T47D (cell line): Measurements from ENCODE around the gene RNF150.

Experiments
- DNase-seq, 2 experiments: peaks; one replicate each; pipeline versions ENCODE4 v3.0.0 to v3.0.0-alpha.2; 2011 to 2012; ENCODE audit warnings: low read depth in 1 of 2, low spot score in 1 of 2
- JUND ChIP-seq: IDR thresholded peaks from 2 replicates; pipeline ENCODE4 v1.6.1; 2012; ENCODE audit warnings: low read depth
- in situ Hi-C: cut with HindIII; loops from 2 replicates; pipeline ENCODE4 v1.10.0; 2016; ENCODE audit warnings: low sequenced_read_pairs, low pct_unique_long_range_greater_than_20kb

RNF150 gene

DNA sequence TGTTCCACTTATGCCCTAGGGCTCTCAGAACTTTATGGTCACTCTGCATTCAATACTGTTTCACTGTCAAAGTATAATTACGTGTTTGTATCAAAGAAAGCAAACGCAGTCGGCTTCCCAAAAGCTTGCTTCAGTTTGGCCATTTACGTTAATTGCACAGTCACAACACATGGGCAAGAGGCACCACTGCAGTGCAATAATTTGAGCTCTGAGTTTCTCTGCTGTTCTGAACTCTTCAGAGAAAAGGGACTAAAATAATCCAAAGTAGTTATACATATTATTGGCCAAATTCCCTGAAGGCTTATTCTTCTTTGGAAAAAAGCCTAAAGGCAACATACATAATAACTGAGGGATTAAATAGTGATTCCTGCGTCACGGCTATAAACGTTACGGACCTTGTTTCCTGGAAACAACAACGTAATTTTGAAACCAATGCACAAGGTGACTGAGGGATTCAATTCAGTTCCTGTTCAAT lies 51.3 kb downstream of the RNF150 start:
- no peak for DNase-seq
- in situ Hi-C loops = no loop called here

DNA sequence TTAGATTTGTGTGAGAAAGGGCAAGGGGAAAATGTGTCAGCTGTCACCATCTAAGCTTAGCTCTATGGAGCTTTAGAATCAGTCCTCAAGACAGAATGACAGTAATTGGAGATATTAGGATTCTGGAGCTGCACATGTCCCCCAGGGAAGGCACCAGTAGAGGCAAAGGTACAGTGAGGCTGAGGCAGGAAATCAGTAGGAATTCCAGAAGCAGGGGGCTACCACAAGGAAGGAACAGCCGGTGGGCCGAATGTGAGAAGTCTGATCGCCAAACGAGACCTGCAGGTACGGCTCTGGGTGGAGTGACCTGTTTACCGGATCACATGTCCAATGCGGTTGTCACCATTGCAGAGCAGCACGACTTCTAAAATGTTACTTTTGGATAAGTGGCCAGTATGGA lies 52.6 kb downstream of the RNF150 start:
- no peak for DNase-seq
- in situ Hi-C loops = no loop called here

More for the DNA sequence above, 51.3 kb downstream of the RNF150 start:
- no peak for TF ChIP-seq JUND

DNA sequence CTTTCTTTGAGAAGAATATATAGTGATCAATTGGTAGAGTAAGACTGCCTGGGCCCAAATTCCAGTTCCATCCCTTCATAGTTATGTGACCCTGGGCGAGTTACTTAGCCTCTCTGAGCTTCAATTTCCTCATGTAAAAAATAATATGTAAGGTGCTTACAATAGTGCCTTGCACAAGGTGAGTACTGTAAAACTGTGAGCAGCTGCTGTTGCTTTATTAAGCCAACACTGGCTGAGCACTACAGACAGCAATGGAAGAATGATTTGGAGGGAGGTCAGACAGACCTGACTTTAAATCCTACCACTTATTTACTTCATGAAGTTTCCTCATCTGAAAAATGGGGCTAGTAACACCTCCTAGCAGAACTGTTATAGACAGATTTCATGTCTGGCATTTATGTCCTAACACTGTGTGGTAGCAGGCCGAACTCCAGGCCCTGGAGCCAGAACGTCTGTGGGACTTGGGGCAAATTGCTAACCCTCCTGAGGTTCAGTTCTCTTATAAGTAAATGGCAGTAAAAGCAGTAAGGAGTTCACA lies 53.8 kb downstream of the RNF150 start:
- TF ChIP-seq JUND = no peak
- DNase-seq = no peak
- in situ Hi-C loops = no loop called here

More for the DNA sequence above, 52.6 kb downstream of the RNF150 start:
- no peak for TF ChIP-seq JUND

DNA sequence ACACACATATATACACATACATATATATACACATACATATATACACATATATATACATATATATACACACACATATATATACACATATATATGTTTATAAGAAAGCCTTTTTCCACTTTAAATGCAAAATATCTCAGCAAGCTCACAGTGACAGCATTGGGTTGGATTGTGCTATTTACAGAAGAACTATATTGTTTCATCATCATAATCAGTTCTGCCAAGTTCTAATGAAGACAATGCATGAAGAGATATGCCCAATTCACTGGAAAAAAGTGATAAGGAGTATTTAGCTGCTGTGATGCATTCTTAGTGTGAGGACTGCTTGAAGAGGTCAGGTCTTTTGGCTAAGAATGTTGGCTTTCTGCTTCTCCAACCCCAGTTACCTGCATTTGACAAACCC lies 54.4 kb downstream of the RNF150 start:
- no peak for DNase-seq
- TF ChIP-seq JUND = no peak
- in situ Hi-C loops = no loop called here

DNA sequence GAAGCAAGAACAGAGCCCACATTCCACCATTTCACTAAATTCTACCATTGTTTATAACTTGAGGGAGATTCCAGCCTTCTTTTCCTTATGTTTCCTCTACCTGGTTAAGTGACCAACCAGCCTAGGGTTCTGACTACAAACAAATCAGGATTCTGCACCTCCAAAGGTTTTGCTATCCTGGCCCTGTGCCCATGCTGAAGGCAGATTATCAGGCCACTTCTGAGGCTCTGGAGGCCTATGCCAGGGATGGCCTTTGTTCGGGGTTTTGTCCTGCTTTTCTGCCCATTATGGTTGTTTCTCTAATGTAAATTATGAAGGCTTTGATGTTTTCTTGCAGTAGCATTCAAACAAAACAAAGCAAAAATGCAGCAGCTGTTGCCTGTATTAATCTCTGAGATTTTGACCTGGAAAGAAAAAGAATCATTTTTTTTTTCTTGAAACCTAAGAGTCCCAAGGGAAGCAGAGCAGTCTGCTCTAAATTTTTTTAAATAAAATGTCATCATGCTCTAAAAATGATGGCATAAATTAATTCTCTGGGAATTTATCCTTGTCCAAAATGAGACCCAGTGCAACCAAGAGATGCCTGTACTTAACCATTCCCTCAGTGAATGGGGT lies 55.6 kb downstream of the RNF150 start:
- in situ Hi-C loops = no loop called here
- DNase-seq = no peak
- TF ChIP-seq JUND = no peak

DNA sequence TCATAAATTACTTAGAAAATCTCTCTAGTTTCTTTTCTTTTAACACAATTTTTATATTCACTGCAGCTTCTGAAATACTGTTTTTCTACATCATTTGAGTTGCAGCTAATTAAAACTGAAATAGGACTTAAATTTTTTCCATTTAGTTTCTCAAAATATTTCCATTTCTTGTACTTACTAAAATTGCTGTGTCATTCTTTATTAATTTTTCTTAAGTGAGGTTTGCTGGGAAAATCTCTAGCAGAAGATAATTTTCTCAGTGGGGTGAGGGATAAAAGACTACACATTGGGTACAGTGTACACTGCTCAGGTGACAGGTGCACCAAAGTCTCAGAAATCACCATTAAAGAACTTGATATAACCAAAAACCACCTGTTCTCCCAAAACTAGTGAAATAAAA lies 57.7 kb downstream of the RNF150 start:
- no peak for TF ChIP-seq JUND
- in situ Hi-C loops = no loop called here
- DNase-seq = no peak

DNA sequence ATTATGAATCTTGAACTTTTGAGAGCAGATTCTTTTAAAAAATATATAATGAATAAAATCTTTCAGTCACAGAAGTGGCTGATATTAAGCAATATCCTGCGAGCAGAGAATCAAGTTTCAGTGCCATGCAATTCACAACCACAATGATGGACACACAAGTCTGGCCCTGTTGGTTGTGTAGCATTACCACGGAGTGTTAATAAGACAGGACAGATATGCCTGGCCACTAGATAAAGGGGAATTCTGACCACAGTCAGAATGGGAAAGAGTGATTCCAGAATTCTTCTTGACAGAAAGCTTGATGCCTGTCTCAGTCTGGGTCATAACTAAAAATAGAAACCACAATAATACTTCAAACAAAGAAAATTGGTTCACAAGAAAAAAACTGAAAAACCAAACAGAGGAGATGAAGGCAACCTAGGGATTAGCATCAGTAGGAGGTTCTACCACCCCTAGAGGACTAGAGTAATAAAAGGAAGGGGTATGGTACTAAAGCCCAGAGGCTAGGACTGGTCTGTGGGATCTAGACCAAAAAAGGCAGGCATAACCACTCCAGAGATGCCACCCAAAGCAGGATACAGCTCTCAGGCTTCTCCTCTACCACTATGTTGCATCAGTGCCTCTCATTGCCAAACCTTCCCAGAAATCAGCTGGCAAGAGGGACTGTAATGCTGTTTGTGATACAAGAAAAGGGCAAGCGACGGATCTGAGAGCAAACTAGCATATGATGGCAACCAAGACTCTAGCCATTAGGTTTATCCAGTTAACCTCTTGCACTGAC lies 59.0 kb downstream of the RNF150 start:
- in situ Hi-C loops = no loop called here
- no peak for TF ChIP-seq JUND
- DNase-seq = no peak

DNA sequence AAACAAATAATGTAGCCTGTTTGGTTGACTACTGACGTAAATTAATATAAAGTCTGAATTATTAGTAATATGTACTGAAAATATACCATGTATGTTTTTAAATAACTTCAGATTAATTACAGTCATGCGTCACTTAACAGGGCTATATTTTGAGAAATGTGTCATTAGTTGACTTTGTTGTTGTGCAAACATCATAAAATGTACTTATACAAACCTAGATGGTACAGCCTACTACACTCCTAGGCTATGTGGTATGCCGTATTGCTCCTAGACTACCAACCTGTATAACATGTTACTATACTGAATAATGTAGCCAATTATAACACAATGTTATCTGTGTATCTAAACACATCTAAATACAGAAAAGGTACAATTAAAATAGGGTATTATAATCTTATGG lies 66.6 kb downstream of the RNF150 start:
- DNase-seq = peak in 1 of 2 experiments; percentile 2
- no peak for TF ChIP-seq JUND
- in situ Hi-C loops = no loop called here

DNA sequence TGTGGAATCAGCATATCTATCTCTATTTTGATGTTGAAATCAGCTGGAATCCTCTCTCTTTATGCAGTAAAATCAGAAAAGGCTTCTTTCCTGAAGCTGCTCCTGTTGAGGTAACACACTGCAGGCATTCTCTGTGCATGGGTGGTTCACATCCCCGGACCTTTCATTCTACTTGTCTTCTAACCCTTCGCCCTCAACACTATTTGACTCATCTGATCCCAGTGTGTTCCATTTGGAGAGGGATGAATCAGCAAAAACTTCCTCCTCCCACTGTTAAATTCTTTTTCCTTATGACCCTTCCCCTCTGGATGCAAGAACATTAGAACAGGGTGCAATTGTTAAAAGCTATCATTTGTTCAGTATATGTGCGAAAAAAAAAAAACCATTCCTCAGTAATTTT lies 67.4 kb downstream of the RNF150 start:
- DNase-seq = no peak
- in situ Hi-C loops = no loop called here
- no peak for TF ChIP-seq JUND

DNA sequence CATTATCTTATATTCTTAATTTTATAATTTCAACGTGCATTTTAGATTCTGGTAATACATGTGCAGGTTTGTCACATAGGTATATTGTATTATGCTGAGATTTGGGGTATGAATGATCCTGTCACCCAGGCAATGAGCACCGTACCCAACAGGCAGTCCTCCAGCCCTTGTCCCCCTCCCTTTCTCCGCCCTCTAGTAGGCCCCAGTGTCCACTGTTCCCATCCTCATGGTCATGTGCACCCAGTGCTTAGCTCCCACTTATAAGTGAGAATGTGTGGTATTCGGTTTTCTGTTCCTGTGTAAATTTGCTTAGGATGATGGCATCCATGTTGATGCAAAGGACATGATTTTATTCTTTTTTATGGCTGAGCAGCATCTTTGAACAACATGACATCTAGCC lies 70.6 kb downstream of the RNF150 start:
- no peak for TF ChIP-seq JUND
- in situ Hi-C loops = no loop called here
- DNase-seq = no peak

DNA sequence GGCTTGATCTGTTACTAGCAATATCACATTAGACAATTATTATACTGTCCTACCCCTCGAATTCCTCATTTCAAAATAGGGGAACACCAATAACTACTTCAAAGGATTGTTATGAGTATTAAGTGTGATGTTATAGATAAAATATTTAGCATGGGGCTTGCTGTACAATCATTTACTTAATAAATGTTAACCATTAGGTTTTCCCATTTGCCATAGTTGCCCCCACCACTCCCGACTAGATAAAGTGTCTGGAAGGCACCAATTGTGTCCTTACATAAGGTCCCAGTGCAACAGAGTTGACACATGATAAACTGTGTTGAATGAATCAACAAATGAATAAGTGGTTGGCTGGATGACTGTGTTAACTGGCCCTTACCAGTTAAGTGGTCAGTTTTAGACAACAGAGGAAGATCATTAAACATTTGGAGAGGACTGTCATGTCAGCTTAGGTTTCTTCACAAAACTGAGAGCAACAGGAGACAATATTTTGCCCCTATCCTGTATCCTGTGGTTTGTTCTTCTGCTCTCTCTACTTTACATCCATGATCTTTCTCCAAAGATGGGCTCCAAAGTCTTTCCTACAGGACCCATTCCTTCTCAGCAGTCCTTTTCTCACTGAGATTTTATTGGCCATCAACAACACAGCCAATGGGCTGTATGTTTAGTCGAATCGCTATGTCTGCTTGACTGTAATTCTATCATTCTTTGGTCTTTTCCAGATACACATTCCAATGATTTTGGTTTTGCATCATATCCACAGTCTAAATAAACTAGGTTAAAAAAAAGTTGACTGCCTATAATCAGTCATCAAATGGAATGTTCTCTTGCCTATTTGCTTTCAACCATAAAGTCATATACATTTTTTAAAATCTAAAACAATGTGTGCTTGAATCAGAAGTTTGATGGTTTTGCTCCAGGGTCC lies 74.4 kb downstream of the RNF150 start:
- in situ Hi-C loops = no loop called here
- no peak for DNase-seq
- TF ChIP-seq JUND = no peak

DNA sequence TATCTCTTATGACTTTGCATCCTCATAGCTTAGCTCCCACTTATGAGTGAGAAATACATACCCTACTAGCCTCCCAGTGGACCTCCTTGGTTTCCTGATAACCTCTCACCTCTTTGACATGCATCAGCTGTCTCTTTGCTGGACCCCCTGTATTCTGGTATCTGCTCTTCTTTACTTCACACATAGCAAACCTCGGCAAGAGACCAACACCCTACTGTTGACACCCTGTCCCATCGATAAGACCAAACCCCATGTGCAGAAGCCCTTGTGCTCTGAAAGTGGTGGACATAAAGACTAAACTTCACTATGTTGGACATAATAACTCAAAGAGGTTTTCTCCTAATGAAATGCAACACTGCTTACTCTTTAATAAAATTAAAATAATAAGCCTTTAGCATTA lies 75.7 kb downstream of the RNF150 start:
- TF ChIP-seq JUND = no peak
- in situ Hi-C loops = no loop called here

More for the DNA sequence above, 75.7 kb downstream of the RNF150 start:
- DNase-seq = no peak
